HG03280 (cell line): Measurements from ENCODE around the gene TSPAN18.

ENCODE experiments used
- ATAC-seq: cut with Tn5 transposase; IDR thresholded peaks from one replicate; pipeline ENCODE4 v1.9.1; 2021; ENCODE audit warnings: mild to moderate bottlenecking, moderate library complexity; ENCODE audit not compliant: unreplicated experiment

The TSPAN18 gene

GRCh38 chr11:44971185-44971584 lies 244.4 kb downstream of the TSPAN18 start:
- ATAC-seq, result no peak

GRCh38 chr11:44972746-44973435 lies 246.1 kb downstream of the TSPAN18 start:
- no peak for ATAC-seq

GRCh38 chr11:44973632-44974401 lies 247.1 kb downstream of the TSPAN18 start:
- ATAC-seq, result no peak

- ATAC-seq, result no peak
Measured at GRCh38 chr11:44974402-44975000, 247.7 kb downstream of the TSPAN18 start.

GRCh38 chr11:44976576-44976975 lies 249.8 kb downstream of the TSPAN18 start:
- no peak for ATAC-seq

GRCh38 chr11:44977493-44977984 lies 250.8 kb downstream of the TSPAN18 start:
- no peak for ATAC-seq

GRCh38 chr11:44978274-44978960 lies 251.7 kb downstream of the TSPAN18 start:
- ATAC-seq, result no peak

- no peak for ATAC-seq
Measured at GRCh38 chr11:44978961-44979331, 252.2 kb downstream of the TSPAN18 start.

- no peak for ATAC-seq
Measured at GRCh38 chr11:44979543-44980399, 253.0 kb downstream of the TSPAN18 start.

- no peak for ATAC-seq
Measured at GRCh38 chr11:44980533-44981427, 254.0 kb downstream of the TSPAN18 start.
